Measurements from ENCODE around the gene GPR61.

- no peak for TF ChIP-seq RAD21 (IDR thresholded peaks at IDR 0.05; ENCODE audit: low read length)
- no peak for TF ChIP-seq CTCF (conservative IDR thresholded peaks at IDR 0.05; ENCODE audit: low read depth, low read length)
- TF ChIP-seq POLR2A (IDR thresholded peaks at IDR 0.05; ENCODE audit: low read depth, low read length), result no peak
- no peak for TF ChIP-seq RFX5 (IDR thresholded peaks at IDR 0.05; ENCODE audit: low read depth, low read length)
- no peak for TF ChIP-seq MAFK (IDR thresholded peaks at IDR 0.05; ENCODE audit: low read depth, low read length)
- no peak for TF ChIP-seq MAZ (IDR thresholded peaks at IDR 0.05; ENCODE audit: borderline replicate concordance, low read depth, low read length)
- TF ChIP-seq RCOR1 (IDR thresholded peaks at IDR 0.05; ENCODE audit: insufficient replicate concordance, low read length), result no peak
- no peak for TF ChIP-seq MXI1 (IDR thresholded peaks at IDR 0.05; ENCODE audit: borderline replicate concordance, low read depth, low read length)
- TF ChIP-seq CEBPB (IDR thresholded peaks at IDR 0.05; ENCODE audit: low read depth, low read length), result no peak
- TF ChIP-seq CHD1 (IDR thresholded peaks at IDR 0.05; ENCODE audit: low read depth, low read length), result no peak
- no peak for TF ChIP-seq SMC3 (IDR thresholded peaks at IDR 0.05; ENCODE audit: low read depth, low read length)
- TF ChIP-seq FOS (IDR thresholded peaks at IDR 0.05; ENCODE audit: low read depth, low read length), result no peak
These were observed 49.5 kb downstream of the GPR61 start for GRCh38 chr1:109589177-109589576.
